GM21423 (cell line): ENCODE measurements around the gene TSC22D2.
"Not testable (repeated sequence)": the region's sequence is repeated elsewhere in the genome, so short reads cannot be mapped to it uniquely, and the experiment has no call there.

ENCODE experiments used
- ATAC-seq: cut with Tn5 transposase; IDR thresholded peaks from one replicate; pipeline ENCODE4 v1.9.1; 2021; ENCODE audit warnings: mild to moderate bottlenecking, moderate library complexity; ENCODE audit not compliant: unreplicated experiment

Gene TSC22D2

DNA sequence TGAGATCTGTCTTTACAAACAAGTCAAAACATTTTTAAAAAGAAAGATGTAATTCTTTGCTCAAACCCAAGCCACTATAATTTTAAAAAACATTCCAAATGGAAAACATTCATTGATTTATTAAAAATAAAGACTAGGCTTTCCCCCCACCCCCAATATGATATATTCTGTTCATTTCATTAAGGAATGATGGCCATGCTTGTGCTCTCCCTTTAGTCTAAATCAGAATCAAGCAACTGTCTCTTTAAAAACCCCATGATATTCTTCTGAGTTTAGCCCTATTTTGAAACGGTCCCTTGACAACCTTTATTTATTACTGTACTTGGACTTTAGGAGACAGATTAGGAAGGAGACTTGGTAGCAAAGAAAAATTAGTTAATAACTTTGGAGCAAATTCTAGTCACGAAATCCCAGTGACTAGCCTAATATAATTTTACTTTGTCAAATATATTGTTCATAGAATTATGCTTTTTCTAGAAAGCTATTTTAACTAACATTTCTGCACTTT lies 38.4 kb downstream of the TSC22D2 start:
- no peak for ATAC-seq

DNA sequence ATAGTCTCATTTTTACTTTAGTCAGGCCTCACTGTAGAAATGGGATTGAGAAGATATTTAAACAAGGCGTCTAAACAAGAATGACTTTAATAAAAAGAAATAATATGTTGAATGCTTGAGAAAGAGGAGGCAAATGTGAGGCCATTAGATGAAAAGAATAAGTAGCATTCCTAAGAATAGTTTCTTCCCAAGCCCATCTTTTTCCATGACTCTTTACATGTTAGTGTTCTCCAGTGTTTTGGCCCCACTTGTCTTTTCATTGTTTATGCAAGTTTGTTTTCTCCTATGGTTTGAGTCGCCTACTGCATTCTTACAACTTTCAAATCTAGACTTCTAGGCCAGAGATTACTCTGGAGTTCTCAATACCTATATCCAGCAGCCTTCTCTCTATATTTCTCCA lies 39.0 kb downstream of the TSC22D2 start:
- no peak for ATAC-seq

DNA sequence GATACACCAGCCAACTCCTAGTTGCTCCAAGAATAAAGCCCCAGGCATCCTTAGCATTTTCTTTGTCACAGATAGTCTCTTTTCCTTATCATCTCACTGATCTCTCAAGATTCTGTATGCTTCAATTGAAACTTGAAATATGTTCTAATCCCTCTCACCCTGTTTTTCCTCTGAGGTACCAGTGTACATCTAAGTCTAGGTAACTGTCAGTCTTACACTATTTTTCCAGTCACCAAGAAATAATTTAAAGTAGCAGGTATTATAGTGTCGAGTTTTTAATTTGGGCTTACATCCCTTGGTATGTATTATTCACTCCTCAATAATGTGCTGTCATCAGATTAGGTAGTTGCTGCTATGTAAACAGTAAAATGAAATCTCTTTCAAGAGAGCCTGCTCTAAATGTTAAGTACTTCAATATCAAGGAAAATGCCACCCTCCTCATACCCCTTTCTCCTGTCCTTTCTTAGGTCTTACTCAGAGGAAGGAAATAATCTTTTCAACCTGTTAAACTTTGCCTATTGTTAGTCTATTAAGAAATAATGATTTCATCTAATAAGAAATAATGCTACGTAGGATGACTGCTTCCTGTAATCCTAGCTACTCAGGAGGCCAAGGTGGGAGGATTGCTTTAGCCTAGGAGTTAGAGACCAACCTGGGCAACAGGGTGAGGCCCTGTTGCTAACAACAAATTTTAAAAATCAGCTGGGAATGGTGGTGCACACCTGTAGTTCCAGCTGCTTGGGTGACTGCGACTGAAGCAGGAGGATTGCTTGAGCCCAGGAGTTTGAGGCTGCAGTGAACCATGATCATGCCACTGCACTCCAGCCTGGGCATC lies 39.8 kb downstream of the TSC22D2 start:
- ATAC-seq = no peak

DNA sequence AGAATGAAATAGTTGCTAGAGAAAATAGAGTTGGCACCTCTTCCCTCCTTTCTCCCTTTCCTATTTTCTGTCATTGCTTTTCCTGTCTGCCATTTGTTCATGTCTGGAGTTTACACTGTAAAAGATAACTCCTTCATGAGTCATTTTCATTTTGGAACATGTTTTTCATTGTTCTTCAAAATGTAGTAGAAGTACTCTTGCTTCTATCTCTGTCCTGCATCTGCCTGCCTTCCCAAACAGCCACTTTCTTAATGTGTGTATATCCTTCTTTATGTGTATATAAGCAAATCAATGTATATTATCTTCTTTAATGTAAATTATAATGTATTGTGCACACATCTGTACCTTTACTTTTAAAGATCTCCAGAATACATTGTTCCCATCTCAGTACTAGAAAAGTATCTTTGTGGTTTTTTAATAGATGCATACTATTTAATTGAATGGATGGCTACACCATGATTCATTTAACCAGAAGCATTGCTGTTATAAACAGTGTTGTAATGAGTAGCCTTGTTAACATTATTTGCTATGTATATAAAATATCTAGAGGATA lies 41.1 kb downstream of the TSC22D2 start:
- ATAC-seq = no peak

DNA sequence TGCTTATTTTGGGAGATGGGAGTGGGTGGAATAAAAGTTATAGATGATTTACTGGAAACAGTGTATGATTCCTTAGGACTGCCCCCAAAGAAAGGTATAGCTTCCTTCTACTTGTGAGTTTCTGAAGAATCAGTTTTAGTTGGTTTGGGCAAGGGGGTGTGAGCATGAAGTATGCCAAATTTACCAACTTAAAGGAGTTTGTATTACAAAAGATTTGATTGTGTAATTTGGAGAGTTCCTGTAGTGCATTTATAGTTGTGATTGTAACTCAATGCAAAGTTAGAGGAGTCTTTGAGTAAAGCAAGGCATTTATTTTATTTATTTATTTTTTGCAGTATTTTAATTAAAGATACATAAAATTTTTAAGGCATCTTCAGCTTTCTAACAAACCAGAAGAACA lies 42.8 kb downstream of the TSC22D2 start:
- no peak for ATAC-seq

GRCh38 chr3:150451329-150452048 lies 43.4 kb downstream of the TSC22D2 start:
- no peak for ATAC-seq

DNA sequence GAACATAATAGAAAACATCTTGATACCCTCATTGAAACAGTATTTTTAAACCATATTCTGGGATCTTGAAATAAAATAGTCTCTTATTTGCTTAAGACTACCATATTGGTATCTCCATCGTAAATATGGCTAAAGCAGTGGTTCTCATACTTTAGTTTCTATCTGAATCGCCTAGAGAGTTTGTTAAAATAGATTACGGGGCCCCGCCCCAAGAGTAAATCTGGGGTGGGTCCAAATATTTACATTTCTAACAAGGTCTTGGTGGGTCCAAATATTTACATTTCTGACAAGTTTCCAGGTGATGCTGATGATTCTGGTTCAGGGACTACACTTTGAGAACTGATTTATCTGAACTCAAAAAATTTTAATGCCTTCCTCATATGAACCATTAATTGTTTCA lies 45.3 kb downstream of the TSC22D2 start:
- ATAC-seq = no peak

DNA sequence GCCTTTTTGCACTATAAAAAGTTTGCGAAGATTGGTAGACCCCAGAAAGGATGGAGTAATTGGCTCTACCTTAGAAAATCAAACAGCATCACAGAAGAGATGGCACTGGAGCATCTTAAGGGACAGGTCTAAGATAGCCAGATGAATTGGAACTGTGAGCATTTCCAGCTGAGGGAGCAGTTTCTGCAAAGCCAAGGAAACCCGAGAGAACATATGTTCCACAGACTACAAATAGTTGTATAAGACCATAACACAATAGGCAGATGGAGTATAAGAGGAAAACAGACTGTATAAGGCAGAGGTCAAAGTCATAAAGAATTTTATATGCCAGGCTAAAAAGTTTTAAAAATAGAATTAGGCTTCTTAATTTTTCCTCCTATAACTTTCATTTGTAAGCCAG lies 46.0 kb downstream of the TSC22D2 start:
- no peak for ATAC-seq

DNA sequence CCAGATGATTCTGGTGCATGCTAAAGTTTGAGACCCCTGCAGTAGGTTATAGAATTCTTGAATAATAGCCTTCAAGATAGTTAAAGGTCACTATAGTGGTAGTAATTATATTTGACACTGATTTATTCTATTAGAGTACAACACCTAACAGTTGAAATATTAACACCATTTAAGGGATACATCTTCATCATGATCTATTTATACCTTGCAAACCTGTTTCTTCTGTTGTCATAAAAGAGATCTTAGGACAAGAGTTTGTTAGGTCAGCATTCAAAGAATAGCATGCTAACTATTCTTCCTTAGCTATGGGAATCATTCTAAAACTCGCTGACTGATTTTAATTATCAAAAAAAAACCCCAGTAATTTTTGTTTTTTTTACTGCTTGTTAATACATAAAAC lies 46.5 kb downstream of the TSC22D2 start:
- no peak for ATAC-seq

DNA sequence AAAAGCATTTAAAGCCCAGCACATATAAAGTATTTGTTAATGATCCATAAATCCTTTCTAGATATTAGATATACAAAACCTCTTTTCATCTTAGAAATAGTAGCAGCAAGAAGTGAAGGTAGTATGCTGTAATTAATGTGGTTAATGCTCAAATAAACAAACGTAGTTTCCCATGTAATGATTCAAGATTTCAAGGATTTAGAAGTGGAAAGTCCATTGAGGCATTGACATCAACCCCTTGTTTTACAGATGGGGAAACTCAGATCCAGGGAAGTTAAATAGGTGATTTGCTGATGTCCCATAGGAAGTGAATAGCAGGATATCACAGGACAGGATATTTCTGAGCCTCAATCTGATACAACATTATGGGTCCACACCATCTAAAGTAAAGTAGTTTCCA lies 47.2 kb downstream of the TSC22D2 start:
- no peak for ATAC-seq

DNA sequence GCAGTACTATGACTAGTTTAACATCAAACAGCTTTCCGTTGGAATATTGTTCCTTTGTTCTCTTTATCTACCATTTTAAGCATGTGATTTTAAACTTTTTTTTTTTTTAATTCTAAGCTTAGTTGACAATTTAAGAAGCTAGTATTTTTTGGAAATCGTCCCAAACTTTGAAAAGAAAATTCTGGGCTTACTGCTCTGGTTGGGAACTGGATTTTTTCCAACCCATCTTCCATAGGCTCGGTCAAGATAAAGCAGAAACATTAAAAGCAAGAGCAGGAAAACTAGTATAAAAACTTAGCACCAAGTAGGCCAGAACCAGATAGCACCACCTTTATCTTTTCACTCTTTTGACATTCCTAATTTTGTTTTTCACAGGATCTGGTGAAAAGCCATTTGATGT lies 49.9 kb downstream of the TSC22D2 start:
- ATAC-seq = no peak

DNA sequence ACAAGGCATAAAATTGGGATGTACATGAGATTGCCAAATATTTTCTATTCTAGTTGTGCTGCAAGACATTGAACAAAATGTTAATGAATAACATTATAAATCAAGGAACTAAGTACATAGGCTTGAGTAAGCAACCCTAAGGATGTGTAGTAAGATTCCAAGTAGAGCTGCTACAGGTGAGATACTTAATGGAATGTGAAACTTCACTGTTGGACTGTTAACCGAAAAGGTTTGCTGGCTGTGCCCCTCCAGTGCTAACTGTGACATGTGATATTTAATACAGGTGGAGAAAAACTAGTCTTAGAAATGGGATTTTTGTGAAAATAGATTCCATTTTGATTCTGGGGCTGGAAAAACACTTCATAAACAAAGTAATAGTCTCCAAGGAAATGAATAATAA lies 52.4 kb downstream of the TSC22D2 start:
- ATAC-seq = no peak

DNA sequence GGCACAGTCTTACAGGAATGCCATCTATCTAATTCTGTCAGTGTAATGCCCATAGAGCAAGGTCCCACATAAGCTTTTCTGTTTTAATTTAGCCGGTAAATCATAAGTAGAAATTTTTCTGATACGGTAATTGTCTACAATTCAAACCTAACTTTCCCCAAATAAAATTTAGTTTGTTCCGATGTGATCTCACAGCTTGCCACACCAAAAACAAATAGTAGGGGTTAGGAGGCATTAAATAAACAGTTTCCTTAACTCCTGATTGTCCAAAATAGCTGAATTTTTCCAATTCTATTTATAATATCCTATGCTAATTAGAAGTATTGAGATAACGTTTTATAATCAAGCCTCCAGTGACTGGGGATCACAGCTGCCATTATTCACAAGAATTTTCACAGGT lies 53.3 kb downstream of the TSC22D2 start:
- no peak for ATAC-seq

DNA sequence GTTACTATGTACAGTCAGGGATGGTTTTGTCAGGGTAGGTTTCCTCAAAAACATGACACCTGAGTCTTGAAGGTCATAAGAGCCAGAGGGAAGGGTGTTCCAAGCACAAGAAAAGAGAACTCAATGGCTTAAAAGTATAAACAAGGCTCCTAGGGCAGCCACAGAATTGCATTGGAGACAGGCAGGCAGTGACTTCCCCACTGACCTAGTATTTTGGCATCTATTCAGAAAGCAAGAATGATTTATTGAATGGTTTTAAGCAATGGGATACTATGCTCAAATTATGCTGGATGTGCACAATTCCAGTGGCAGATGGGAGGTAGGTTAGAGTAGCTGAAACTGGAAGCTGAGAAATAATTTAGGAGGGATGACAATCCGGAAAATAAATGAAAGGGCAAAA lies 54.0 kb downstream of the TSC22D2 start:
- ATAC-seq = no peak

DNA sequence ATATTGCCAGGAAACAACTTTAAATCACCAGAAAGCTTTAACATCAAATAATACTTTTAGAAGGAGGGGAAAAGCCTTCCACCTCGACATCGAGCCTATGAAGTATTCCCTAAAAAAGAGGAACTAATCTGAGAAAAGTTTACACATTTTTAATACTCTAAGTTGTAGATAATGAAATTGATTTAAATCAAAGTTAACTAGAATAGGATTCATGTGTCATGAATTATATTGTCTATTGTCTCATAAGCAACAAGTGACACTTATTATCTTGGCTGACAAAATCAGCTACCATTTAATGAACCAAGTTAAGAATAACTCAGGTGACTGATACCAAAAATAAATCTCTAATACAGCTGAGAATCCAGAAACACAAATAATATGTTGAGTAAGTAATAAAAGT lies 56.6 kb downstream of the TSC22D2 start:
- ATAC-seq = no peak

- no peak for ATAC-seq
Observed at GRCh38 chr3:150467381-150467780, 59.3 kb downstream of the TSC22D2 start.

GRCh38 chr3:150469031-150469930 lies 61.2 kb downstream of the TSC22D2 start:
- ATAC-seq = no peak

DNA sequence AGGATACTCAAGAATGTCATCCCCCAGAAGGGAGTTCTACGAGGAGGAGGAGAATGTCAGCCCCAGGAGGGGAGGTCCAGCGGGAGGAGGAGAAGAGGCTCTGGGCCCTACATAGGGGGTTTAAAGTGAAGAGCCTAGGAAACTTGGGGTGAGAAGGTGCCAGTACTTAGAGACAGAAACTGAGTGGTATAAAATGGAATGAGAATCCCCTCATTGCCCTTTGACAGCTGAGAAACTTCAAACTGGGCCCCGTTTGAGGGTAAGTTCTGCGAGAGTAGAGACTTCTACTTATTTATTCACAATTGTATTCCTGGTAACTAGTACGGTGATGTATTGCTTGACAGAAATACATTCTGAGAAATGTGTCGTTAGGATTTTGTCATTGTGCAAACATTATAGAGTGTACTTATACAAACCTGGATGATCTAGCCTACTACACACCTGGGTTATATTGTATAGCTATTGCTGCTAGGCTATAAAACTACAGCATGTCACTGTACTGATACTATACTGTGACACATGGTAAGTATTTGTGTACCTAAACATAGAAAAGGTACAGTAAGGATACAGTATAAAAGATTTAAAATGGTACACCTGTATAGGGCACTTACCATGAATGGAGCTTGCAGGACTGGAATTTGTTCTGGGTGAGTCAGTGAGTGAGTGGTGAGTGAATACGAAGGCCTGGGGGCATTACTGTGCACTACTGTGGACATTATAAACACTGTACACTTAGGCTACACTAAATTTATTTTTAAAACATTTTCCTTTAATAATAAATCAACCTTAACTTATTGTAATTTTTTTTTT lies 62.0 kb downstream of the TSC22D2 start:
- no peak for ATAC-seq

- ATAC-seq = no peak
Observed at GRCh38 chr3:150472421-150472820, 64.3 kb downstream of the TSC22D2 start.

- not testable (repeated sequence) for ATAC-seq
Observed at GRCh38 chr3:150473161-150473560, 65.1 kb downstream of the TSC22D2 start.
